ENCODE measurements around the gene CHST8.
"Not testable (repeated sequence)": the region's sequence is repeated elsewhere in the genome, so short reads cannot be mapped to it uniquely, and the experiment has no call there.

Gene CHST8

DNA sequence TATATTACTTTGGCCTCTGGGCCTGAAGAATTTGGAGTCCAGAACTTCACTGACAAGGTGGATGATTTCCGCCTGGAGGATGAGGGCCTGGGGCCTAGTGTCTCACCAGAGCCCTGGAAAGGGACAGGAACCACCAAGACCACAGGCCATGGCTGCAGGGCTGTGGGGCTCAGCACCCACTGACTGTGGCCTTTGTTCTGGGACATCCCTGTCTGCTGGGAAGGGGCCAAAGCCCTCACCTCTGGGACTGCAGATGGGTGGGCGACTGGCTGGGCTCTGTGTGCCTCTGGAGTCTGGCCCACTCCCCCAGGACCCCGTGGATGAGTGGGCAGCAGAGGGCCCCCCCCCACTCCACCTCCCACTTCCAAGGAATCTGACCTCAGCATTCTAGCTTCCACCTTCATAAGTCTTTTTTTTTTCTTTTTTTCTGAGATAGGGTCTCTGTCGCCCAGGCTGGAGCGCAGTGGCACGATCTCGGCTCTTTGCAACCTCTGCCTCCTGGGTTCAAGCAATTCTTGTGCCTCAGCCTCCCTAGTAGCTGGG is 20.3 kb downstream of the CHST8 start:
- DNase-seq (ENCODE audit: low read depth in 2 of 2): no peak

DNA sequence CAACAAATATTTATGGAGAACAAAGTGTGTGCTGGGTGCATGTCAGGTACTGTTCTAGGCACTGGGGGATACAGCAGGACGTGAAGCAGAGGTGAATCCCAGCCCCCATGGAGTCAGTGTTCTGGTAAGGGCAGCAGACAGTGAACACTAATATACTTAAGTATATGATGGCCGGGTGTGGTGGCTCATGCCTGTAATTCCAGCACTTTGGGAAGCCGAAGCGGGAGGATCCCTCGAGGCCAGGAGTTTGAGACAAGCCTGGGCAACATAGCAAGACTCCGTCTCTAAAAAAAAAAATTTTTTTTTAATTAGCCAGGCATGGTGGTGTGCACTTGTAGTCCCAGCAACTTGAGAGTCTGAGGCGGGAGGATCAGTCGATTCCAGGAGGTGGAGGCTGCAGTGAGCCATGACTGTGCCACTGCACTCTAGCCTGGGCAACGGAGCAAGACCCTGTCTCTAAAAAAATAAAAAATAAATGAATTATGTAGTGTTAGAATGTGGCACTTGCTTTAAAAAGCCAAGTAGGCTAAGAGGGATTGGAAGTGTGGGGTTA is 22.6 kb downstream of the CHST8 start:
- DNase-seq (ENCODE audit: low read depth in 2 of 2): no peak

DNA sequence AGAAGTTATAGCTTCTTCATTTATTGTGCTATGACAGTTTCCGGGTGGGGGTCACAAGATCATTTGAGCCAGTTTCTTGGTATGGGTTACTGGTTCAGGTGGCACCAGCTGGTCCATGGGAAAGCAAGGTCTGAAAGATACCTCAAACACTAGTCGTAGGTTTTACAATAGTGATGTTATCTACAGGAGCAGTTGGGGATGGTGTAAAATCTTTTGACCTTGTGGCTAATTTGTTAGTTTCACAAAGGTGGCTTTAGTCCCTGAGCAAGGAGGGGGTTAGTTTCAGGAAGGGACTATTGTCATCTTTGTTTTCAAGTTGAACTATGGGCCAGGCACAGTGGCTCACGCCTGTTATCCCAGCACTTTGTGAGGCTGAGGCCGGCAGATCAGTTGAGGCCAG is 24.6 kb downstream of the CHST8 start:
- DNase-seq (ENCODE audit: low read depth in 2 of 2): no peak

DNA sequence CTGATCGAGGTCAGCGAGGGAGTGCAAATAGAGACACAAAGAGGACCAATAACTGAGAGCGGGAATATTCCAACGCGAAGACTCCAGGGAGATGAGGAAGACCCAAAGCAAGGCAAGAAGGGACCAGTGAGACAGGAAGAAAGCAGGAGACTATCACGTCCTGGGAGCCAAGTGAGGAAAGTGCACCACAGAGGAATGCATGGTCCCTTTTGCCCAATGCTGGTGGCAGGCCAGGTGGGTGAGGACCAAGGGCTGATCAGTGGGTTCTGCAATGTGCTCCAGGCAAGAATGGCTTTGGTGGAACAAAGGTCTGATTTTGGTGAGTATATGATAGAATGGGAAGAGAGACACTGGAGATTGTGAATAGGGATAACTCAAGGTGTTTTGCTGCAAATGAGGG is 25.4 kb downstream of the CHST8 start:
- DNase-seq (ENCODE audit: low read depth in 2 of 2): no peak

DNA sequence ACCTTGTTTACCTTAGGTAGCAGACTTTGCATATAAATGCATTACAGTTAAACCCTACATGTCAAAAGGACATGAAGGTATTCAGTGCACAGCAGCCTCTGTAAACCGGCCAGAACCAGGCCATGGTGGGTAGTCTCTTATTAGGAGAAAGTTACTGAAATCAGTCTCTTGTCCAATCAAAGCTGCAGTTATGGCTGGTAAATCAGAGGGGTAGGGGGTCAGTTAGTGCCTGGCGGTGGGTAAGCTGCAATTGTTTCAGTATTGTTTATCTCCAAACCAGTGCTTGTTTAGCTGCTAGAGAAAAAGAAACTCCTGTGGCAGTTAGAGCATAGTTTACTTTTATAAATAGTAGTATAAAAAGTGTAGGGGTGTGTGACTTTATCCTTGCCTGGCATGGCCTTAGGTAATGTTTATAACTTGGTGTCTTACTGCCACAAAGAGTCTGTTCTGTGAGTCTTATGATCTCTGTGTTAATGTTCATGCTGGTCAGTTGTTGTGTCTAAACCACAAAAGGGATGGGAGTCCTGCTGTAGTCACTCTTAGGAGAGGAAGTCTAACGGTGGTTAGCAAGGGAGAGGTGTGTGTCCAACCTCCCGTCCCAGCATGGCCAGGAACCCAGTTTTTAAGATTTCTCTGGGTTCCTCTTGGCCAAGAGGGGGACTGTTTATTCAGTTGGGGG is 28.0 kb downstream of the CHST8 start:
- no peak for DNase-seq (ENCODE audit: low read depth in 2 of 2)

DNA sequence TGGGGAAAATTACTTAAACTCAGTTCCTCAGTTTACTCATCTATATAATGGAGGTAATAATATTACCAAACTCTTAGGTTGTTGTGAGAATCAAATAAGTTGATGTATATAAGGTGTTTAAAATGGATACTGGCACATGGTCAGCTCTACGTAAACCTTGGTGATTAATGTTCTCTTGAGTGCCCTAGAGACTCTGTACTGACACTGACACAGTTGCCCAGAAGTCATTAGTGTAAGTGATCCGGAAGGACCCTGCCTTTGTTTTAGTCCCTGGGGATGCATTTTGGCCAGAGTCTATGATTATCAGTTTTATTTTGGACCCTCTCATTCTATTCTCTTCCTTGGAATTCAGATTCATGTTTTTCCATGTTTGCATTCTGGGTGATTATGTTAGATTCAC is 31.9 kb downstream of the CHST8 start:
- DNase-seq (ENCODE audit: low read depth in 2 of 2): no peak

DNA sequence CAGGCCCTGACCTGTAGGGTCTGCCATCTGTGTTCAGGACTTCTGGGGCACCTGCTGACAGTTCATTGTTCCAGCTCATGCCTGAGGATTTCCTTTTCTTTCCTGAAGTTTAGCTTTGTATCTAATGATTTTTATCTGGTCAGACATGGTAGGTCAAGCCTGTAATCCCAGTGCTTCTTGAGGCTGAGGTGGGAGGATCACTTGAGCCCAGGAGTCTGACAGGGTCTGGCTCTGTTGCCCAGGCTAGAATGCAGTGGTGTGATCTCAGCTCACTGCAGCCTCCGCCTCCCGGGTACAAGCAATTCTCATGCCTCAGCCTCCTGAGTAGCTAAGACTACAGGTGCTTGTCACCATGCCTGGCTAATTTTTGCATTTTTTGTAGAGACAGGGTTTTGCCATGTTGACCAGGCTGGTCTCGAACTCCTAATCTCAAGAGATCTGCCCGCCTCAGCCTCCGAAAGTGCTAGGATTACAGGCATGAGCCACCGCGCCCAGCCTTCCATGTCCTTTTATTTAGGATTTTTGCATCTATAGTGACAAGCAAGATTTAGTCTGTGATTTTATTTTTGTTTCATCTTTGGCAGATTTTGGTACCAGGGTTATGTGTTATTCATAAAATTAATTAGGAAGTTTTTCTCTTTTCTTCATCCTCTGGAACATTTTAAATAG is 33.2 kb downstream of the CHST8 start:
- DNase-seq (ENCODE audit: low read depth in 2 of 2): no peak

DNA sequence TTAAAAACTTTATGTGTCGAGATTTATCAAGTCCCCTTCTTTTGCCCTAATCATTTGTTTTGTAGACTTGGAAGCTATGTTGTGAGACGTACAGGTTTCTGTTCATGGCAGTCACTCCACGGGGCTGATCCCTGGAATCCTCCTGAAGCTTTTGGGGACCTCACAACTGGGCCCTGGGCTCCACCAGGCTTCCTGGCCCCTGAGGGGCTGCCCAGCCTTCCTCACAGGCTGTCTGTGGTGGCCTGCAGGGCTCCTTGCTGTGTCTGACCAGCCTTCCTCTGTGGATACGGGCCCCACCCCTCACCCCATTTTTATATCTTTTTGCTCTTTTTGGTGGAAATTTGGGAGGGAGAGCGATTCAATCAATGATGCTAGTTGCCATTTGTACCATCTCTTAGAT is 38.1 kb downstream of the CHST8 start:
- no peak for DNase-seq (ENCODE audit: low read depth in 2 of 2)

DNA sequence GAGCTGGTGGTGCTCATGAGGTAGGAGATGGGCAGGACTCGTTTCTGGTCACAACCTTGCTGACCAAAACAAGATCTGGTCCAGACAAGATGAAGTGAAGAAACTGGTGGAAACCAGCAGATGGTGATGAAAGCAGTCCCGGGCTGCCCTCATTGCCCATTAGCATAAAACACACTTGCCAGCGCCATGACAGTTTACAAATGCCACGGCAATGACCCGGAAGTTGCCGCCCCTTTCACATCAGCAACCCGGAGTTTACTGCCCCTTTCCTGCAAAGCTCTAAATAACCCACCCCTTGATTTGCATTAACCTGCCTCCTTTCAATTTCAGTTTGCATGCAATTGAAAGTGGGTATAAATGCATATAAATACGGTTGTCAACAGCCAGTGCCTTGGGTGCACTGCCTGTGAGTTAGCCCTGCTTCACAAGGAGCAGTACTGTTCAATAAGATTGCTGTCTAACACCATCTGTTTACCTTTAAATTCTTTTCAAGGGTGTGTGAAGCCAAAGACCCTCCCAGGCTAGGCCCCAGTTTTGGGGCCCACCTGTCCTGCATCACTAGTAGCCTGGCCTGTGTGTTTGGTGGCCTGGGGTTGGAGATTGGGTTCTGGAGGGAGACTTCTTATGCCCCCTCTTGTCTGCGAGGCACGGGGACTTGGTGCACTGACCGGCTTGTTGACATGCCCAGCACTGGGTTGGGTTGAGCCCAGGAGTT is 38.8 kb downstream of the CHST8 start:
- DNase-seq (ENCODE audit: low read depth in 2 of 2): no peak

DNA sequence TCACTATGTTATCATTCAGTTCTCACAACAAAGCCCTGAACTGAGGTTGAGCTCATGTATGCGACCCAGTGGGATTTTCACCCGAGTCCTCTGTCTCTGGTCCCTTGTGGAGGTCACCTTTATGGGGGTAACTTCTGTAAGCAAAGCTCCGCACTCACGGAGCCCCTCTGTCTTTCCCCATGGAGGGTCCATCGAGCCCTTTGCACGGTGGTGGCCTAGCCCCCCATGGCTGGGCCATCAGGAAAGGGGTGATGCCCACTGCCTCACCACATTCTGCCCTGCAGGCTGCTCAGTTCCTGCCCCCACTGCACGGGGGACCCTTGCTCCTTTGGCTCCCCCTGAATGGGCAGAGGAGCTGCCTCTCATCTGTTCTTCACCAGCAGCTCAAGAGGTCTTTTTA is 39.6 kb downstream of the CHST8 start:
- DNase-seq (ENCODE audit: low read depth in 2 of 2): no peak

DNA sequence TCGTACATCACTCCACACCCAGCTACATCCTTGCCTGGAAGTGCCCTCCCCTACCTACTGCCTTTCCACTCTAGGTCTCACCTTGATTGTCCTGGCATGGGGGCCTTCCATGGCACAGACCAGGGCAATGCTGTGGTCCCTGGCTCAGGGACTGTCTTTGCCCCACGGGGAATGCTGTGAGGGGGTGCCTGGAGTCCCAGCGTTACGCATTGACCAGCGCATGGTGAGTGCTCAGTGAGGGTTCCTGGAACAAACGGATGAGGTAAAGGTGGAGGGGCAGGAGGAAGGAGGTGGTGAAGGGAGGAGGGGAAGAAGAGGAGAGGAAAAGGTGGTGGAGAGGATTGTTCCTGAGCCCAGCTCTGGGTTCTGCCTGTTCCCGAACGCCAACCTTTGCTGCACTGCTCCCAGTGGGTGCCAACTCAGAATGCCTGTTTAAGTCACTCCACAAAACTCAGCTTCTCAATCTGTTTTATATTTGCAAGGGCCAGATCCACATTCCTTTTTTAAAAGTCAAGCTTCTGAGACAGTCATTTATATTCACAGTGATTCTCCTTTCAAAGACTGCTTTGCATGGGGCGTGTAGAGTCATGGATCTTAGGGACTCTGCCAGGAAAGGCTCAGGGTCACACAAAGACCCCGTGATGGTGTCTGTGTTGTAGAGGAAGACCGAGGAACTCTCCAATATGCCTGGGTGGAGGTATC is 40.8 kb downstream of the CHST8 start:
- no peak for DNase-seq (ENCODE audit: low read depth in 2 of 2)

DNA sequence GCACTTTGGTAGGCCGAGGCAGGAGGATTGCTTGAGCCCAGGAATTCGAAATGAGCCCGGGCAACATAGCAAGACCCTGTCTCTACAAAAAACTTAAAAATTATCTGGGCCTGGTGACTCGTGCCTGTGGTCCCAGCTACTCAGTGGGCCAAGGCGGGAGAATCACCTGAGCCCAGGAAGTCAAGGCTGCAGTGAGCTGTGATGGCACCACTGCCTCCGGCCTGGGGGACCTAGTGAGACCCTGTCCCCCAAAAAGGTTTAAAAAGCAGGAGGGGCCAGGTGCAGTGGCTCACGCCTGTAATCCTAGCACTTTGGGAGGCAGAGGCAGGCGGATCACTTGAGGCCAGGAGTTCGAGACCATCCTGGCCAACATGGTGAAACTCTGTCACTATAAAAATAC is 41.6 kb downstream of the CHST8 start:
- not testable (repeated sequence) for DNase-seq (ENCODE audit: low read depth in 2 of 2)

DNA sequence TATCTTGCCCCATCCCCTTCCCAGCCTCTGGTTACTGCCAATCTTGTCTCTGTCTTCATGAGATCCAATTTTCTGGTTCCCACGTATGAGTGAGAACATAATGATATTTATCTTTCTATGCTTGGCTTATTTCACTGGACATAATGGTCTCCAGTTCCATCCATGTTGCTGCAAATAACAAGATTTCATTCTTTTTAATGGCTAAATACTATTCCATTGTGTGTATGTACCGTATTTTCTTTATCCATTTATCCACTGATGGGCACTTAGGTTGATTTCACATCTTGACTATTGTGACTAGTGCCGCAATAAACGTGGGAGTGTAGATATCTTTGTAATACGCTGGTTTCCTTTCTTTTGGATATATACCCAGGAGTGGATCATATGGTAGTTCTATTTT is 43.0 kb downstream of the CHST8 start:
- no peak for DNase-seq (ENCODE audit: low read depth in 2 of 2)

DNA sequence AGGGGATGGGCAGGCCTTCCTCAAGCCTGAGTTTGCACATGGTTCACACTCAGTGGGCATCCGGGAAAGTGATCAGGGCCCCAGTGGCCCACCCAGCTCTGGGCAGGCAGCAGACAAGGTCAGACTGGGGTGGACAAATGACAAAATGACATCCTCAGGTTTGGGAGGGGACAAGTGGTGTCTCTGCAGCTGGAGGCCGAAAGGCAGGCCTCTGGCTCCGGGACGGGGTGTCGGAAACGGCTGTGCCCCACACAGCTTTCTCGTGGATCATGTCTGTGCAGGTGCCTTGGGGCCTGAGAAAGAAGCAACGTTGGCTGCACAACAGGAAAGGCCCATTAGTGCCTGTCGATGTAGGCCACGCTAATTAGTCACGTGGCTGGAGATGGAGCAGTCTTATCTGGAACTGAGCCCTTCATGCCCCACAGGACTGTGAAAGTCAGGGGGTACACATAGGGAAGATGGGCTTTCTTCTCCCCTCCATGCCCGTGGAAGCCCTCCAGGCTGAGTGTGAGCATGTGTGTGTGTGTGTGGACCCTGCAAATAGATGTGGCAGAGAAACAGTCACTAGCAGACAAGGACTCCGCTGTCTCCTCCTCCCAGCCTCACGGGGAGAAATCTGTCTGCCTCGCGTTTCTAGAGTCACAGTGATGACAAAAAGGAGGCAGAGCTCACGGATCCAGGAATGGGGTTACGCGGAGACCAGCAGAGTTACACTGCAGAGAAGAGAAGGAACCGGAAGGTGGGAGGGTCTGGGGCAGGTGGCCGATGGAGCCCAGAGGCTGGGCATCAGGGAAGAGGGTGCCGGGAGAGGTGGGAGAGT is 44.2 kb downstream of the CHST8 start:
- DNase-seq (ENCODE audit: low read depth in 2 of 2): no peak

DNA sequence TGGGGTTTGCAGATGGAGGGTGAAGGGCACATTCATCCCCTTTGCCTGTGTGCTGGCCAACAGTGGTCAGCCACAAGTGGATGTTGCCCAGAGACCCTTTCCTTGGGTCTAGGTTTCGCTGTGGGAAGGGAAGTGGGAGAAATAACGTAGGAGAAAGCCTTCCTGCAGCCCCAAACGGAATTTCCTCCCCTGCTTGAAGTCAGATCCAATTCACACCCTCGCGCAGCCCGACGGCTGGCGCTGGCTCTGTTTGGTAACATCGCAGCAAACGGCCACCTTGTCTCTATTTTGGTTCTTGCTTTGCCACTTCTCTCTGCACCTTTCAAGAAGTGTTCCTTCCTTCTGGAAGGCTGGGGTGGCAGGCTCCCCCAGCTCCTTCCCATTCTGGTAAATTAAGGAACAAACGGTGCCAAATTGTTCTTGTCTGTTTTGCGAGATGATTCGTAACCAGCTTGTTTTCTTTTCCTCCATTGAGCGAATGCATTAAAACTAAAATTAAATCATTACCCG is 45.4 kb downstream of the CHST8 start:
- no peak for DNase-seq (ENCODE audit: low read depth in 2 of 2)

DNA sequence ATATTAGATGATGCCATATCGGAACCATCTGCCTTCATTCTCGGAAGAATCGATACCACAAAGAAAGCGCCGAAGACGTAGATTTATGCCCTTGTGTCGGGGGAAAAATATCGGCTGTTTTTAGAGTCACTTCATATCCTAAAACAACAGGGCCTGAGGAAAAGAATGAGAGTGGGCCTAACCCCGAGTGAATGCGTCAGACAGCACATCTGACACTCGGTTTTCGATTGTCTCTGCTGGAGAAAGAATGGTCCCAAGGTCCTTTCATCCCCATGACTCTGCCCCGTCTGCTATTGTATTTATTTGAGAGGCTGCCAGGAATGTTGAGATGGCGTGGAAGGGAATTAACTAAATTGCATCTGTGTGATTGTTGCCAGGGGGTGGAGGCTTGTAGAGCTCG is 46.1 kb downstream of the CHST8 start:
- no peak for DNase-seq (ENCODE audit: low read depth in 2 of 2)

DNA sequence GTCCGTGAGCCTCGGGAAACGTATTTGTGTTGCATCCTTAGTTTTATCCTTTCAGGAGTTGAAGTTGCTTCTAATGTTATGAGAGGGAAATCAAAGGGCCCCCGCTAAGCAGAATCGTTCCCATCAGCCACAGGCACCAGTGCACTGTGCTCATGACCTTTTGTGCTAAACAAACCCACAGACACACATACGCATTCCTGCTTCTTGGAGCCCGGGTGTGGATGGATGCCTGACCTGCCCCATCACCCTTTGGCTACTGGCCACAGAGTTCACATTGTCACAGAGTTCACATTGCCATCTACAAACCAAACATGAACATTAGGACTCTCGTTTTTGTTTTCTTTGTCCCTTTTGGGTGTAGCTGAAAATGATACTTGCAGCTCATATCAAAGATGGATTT is 47.2 kb downstream of the CHST8 start:
- no peak for DNase-seq (ENCODE audit: low read depth in 2 of 2)

DNA sequence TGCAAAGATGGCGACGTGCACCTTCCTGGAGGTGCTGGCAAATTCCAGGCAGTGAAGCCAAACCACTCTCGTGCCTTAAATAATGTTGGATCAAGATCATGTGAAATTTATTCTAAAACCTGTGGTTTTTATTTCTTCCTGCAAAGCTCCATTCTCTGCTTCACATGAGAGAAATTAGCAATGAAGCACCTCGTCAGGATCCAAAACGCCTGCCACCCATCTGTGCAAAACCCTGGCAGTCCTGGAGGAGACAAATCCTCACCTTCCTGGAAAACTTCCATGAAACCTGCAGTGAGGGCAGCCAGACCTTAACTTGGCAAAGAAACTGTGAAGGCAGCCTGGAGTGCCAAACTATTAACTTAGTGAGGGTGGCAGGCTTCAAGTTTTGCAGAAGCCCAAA is 47.6 kb downstream of the CHST8 start:
- no peak for DNase-seq (ENCODE audit: low read depth in 2 of 2)

DNA sequence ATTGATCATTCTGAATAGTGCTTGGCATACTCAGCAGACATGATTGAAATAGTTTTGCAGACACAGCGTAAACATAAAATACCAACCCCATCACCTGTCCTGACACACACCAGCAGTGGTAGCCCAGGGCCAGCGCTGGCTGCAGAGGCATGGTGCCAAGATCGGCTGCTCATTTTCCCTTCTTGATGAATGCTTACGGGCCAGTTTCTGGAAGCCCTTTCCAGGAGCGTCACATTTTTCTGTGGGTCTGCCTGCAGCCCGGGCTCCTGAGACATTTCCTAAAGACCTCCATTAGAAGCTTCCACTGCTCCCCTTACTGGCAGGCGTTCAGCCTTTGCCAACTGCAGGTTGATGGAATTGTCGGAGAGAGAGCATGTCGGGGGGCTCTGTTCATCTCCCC is 48.6 kb downstream of the CHST8 start:
- DNase-seq (ENCODE audit: low read depth in 2 of 2): no peak

DNA sequence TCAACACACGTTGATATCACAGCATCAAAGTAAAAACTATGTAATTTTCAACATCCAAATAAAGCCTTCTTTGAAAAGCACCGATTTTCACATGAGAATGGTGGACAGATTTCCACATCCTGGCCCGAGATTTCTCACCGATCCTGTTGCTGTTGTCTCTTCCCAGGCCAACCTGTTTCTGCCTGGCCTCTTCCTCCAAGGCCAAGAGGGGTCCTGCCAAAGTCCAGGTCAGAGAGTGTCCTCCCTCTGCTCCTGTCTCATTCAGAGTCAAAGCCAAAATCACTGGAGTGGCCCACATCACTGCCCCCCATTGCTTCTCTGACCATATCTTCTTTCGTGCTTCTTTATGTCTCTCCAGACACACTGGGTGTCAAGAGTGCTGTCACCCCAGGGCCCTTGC is 49.5 kb downstream of the CHST8 start:
- DNase-seq (ENCODE audit: low read depth in 2 of 2): no peak

Measured in stimulated activated CD4-positive, alpha-beta T cell treated with anti-CD3 and anti-CD28 coated beads, Interleukin-1b, Interleukin-23, amount 100 ng/mL, for 1 hour (primary cell).